H1 (cell line): ENCODE measurements around the gene PCDHGA8. TPM values are rescaled to one million over a fixed set of nuclear protein-coding genes. Genes with fewer than 3 reads are reported as not detected.

Experiments
- CTCF ChIA-PET: fragments of 300-600 bp; sonication (Branson Sonifier 250); formaldehyde crosslinking; loops from one replicate; lab custom pipeline; 2021; ENCODE audit not compliant: partially characterized antibody; lab: Charles Lee
- POLR2A ChIA-PET: fragments of 300-600 bp; sonication (Branson Sonifier 250); formaldehyde crosslinking; loops from one replicate; lab custom pipeline; 2021; ENCODE audit warnings: inconsistent platforms; ENCODE audit not compliant: partially characterized antibody; lab: Charles Lee
- DNase-seq, 2 experiments: peaks; one replicate each; pipeline versions ENCODE4 v3.0.0 to v3.0.0-alpha.2; 2010 to 2022; ENCODE audit warnings: low spot score in 2 of 2, low read depth in 1 of 2, mixed read lengths in 1 of 2
- FAIRE-seq: peaks from 2 replicates; lab custom pipeline; 2011; peaks lifted over from hg19 to GRCh38; lab: Jason Lieb, UNC
- H2AFZ ChIP-seq: 2 replicates; pipeline ENCODE4 v1.8.1; 2012; ENCODE audit warnings: low read length, inconsistent platforms
- H2AK5ac ChIP-seq: 2 replicates; pipeline ENCODE4 v1.6.1; 2013; ENCODE audit warnings: low read depth, low read length
- H2BK120ac ChIP-seq: replicated peaks from 2 replicates; pipeline ENCODE3; 2013; ENCODE audit warnings: low read depth, low read length, inconsistent platforms
- H2BK12ac ChIP-seq: 2 replicates; pipeline ENCODE4 v1.6.1; 2013; ENCODE audit warnings: low read depth, low read length
- H2BK15ac ChIP-seq: 2 replicates; pipeline ENCODE4 v1.6.1; 2013; ENCODE audit warnings: low read length
- H2BK20ac ChIP-seq: 2 replicates; pipeline ENCODE4 v1.6.1; 2013; ENCODE audit warnings: low read length
- H2BK5ac ChIP-seq: 2 replicates; pipeline ENCODE4 v1.6.1; 2013; ENCODE audit warnings: low read depth, low read length
- H3K14ac ChIP-seq: 2 replicates; pipeline ENCODE4 v1.6.1; 2013; ENCODE audit warnings: inconsistent platforms; ENCODE audit not compliant: insufficient read length
- H3K18ac ChIP-seq: 2 replicates; pipeline ENCODE4 v1.6.1; 2013; ENCODE audit warnings: low read length; ENCODE audit errors: extremely low read depth
- H3K23ac ChIP-seq: 2 replicates; pipeline ENCODE4 v1.6.1; 2013; ENCODE audit warnings: inconsistent platforms; ENCODE audit not compliant: insufficient read length
- H3K23me2 ChIP-seq: 2 replicates; pipeline ENCODE4 v1.6.1; 2013; ENCODE audit warnings: low read depth, low read length
- H3K27ac ChIP-seq: 2 replicates; pipeline ENCODE4 v1.6.1; 2011; ENCODE audit warnings: low read depth, low read length, inconsistent platforms
- H3K27me3 ChIP-seq, 4 experiments: replicated peaks in 1 of 4; 1 replicate in 1 of 4; 2 replicates in 3 of 4; pipeline versions ENCODE4 v1.6.1 to v1.8.1; 2011 to 2013; ENCODE audit warnings: low read length in 3 of 4, mild to moderate bottlenecking in 3 of 4, inconsistent platforms in 2 of 4, mixed read lengths in 2 of 4, moderate library complexity in 1 of 4; ENCODE audit not compliant: control insufficient read depth in 3 of 4, insufficient read depth in 3 of 4; ENCODE audit errors: extremely low read depth in 1 of 4
- H3K36me3 ChIP-seq, 4 experiments: 2 replicates each; pipeline versions ENCODE4 v1.6.1 to v1.8.1; 2011 to 2013; ENCODE audit warnings: mild to moderate bottlenecking in 4 of 4, low read length in 3 of 4, moderate library complexity in 2 of 4, control low read depth in 1 of 4, inconsistent platforms in 1 of 4; ENCODE audit not compliant: insufficient read depth in 4 of 4, control insufficient read depth in 2 of 4
- H3K4ac ChIP-seq: replicated peaks from 2 replicates; pipeline ENCODE3; 2013; ENCODE audit warnings: low read length, low read depth, mixed read lengths, inconsistent platforms; ENCODE audit not compliant: insufficient read length
- H3K4me1 ChIP-seq, 4 experiments: replicated peaks in 1 of 4; 1 replicate in 1 of 4; 2 replicates in 3 of 4; pipeline versions ENCODE4 v1.6.1 to v1.8.1; 2011 to 2013; ENCODE audit warnings: low read length in 3 of 4, inconsistent platforms in 2 of 4, mixed read lengths in 1 of 4; ENCODE audit not compliant: insufficient read depth in 4 of 4, control insufficient read depth in 3 of 4
- H3K4me2 ChIP-seq, 2 experiments: 2 replicates each; pipeline versions ENCODE4 v1.6.1 to v1.8.1; 2011 to 2013; ENCODE audit warnings: low read depth in 2 of 2, low read length in 2 of 2, control low read depth in 1 of 2, inconsistent platforms in 1 of 2, mild to moderate bottlenecking in 1 of 2; ENCODE audit not compliant: insufficient read depth in 1 of 2
- H3K4me3 ChIP-seq, 4 experiments: fragments of 200-600, 300-600 bp in 1 of 4; sonication (generic), shearing (Covaris generic), sonication (Bioruptor Twin) in 1 of 4; 2 replicates each; pipeline versions ENCODE4 v1.5.1 to v1.8.1; 2011 to 2016; ENCODE audit warnings: low read length in 4 of 4, low read depth in 3 of 4, control low read depth in 2 of 4, inconsistent platforms in 2 of 4, mild to moderate bottlenecking in 2 of 4, mixed read lengths in 1 of 4, moderate library complexity in 1 of 4; ENCODE audit not compliant: insufficient read depth in 2 of 4; ENCODE audit errors: extremely low read depth in 1 of 4
- H3K56ac ChIP-seq: replicated peaks from 2 replicates; pipeline ENCODE3; 2013; ENCODE audit warnings: low read depth, mild to moderate bottlenecking, mixed read lengths, low read length, inconsistent platforms; ENCODE audit not compliant: insufficient read length
- H3K79me1 ChIP-seq: 2 replicates; pipeline ENCODE4 v1.6.1; 2013; ENCODE audit warnings: low read depth, low read length, control low read depth
- H3K79me2 ChIP-seq, 2 experiments: 2 replicates each; pipeline versions ENCODE4 v1.6.1 to v1.8.1; 2012 to 2013; ENCODE audit warnings: low read length in 2 of 2, mild to moderate bottlenecking in 2 of 2, inconsistent platforms in 1 of 2; ENCODE audit not compliant: insufficient read depth in 2 of 2, control insufficient read depth in 1 of 2
- H3K9ac ChIP-seq, 4 experiments: replicated peaks in 1 of 4; 1 replicate in 1 of 4; 2 replicates in 3 of 4; pipeline versions ENCODE4 v1.6.1 to v1.8.1; 2011 to 2013; ENCODE audit warnings: low read depth in 3 of 4, low read length in 3 of 4, control low read depth in 2 of 4, mild to moderate bottlenecking in 2 of 4, moderate library complexity in 2 of 4, inconsistent platforms in 1 of 4; ENCODE audit errors: extremely low read depth in 1 of 4
- H3K9me3 ChIP-seq, 2 experiments: 2 replicates each; pipeline versions ENCODE4 v1.6.1 to v1.8.1; 2012 to 2013; ENCODE audit warnings: mild to moderate bottlenecking in 2 of 2, moderate library complexity in 2 of 2, control low read depth in 1 of 2, inconsistent platforms in 1 of 2, low read depth in 1 of 2, low read length in 1 of 2, mixed read lengths in 1 of 2; ENCODE audit not compliant: insufficient read depth in 2 of 2
- H4K20me1 ChIP-seq, 2 experiments: replicated peaks in 1 of 2; 2 replicates each; pipeline versions ENCODE3 to v1.8.1; 2011 to 2013; ENCODE audit warnings: inconsistent platforms in 2 of 2, low read length in 2 of 2, mild to moderate bottlenecking in 1 of 2; ENCODE audit not compliant: insufficient read depth in 2 of 2, control insufficient read depth in 1 of 2
- H4K5ac ChIP-seq: 2 replicates; pipeline ENCODE4 v1.6.1; 2013; ENCODE audit warnings: low read length, low read depth, mixed read lengths, inconsistent platforms; ENCODE audit not compliant: insufficient read length
- H4K8ac ChIP-seq: 2 replicates; pipeline ENCODE4 v1.8.0; 2013; ENCODE audit warnings: mild to moderate bottlenecking, moderate library complexity, low read length, inconsistent platforms; ENCODE audit not compliant: insufficient read depth; ENCODE audit errors: extremely low read depth
- H4K91ac ChIP-seq: replicated peaks from 2 replicates; pipeline ENCODE3; 2013; ENCODE audit warnings: low read length, mixed read lengths, inconsistent platforms; ENCODE audit not compliant: insufficient read length
- ASH2L ChIP-seq: fragments of 200-600, 300-600 bp; sonication (generic); IDR thresholded peaks from one replicate; pipeline ENCODE4 v1.7.1; 2017; ENCODE audit warnings: low read length
- BACH1 ChIP-seq: IDR thresholded peaks from 2 replicates; pipeline ENCODE4 v1.6.1; 2012; ENCODE audit warnings: low read length, improper control_type of control experiment
- CTCF ChIP-seq, 3 experiments: IDR thresholded peaks; 1 replicate in 2 of 3; 2 replicates in 1 of 3; pipeline versions ENCODE4 v1.5.1 to v1.6.1; 2011; ENCODE audit warnings: low read length in 3 of 3, mild to moderate bottlenecking in 3 of 3, inconsistent platforms in 2 of 3, low read depth in 1 of 3, moderate library complexity in 1 of 3; ENCODE audit not compliant: insufficient read depth in 1 of 3; ENCODE audit errors: control extremely low read depth in 1 of 3
- EGR1 ChIP-seq: IDR thresholded peaks from 2 replicates; pipeline ENCODE4 v1.6.1; 2011; ENCODE audit warnings: low read depth, low read length, borderline replicate concordance
- HDAC2 ChIP-seq, 2 experiments: fragments of 300-600 bp in 1 of 2; sonication (generic) in 1 of 2; IDR thresholded peaks; 2 replicates each; pipeline ENCODE4 v1.6.1; 2011 to 2012; ENCODE audit warnings: low read depth in 2 of 2, low read length in 2 of 2, mild to moderate bottlenecking in 2 of 2, moderate library complexity in 2 of 2, borderline replicate concordance in 1 of 2, inconsistent platforms in 1 of 2
- RFX5 ChIP-seq: IDR thresholded peaks from 2 replicates; pipeline ENCODE4 v1.6.1; 2011; ENCODE audit warnings: low read depth, low read length, improper control_type of control experiment, borderline replicate concordance
- RXRA ChIP-seq: IDR thresholded peaks from 2 replicates; pipeline ENCODE4 v1.6.1; 2011; ENCODE audit warnings: low read depth, mild to moderate bottlenecking, low read length, moderate library complexity; ENCODE audit not compliant: insufficient read depth
- SRF ChIP-seq: IDR thresholded peaks from 2 replicates; pipeline ENCODE4 v1.6.1; 2011; ENCODE audit warnings: mild to moderate bottlenecking, low read depth, low read length, moderate library complexity
- SUZ12 ChIP-seq: fragments of 200-600 bp; sonication (generic); IDR thresholded peaks from 2 replicates; pipeline ENCODE4 v1.6.1; 2012; ENCODE audit warnings: mild to moderate bottlenecking, inconsistent platforms, low read length, moderate library complexity, mixed read lengths
- TCF12 ChIP-seq: IDR thresholded peaks from 2 replicates; pipeline ENCODE4 v1.6.1; 2011; ENCODE audit warnings: low read depth, mild to moderate bottlenecking, low read length
- YY1 ChIP-seq: IDR thresholded peaks from 2 replicates; pipeline ENCODE4 v1.6.1; 2011; ENCODE audit warnings: low read depth, mild to moderate bottlenecking, low read length
- WGBS, 2 experiments: shearing (Covaris generic) in 1 of 2; methylation state at CpG; one replicate each; pipeline versions ENCODE4 v1.1.6 to v1.1.7; 2013 to 2015; ENCODE audit warnings: low lambda C conversion rate in 2 of 2, mixed read lengths in 2 of 2, inconsistent platforms in 1 of 2, low coverage in 1 of 2, missing lambda C conversion rate in 1 of 2; ENCODE audit not compliant: insufficient replicate concordance in 2 of 2, insufficient coverage in 1 of 2, insufficient read length in 1 of 2; ENCODE audit errors: extremely low coverage in 1 of 2, missing lambda C conversion rate in 1 of 2; 5-methylcytosine and 5-hydroxymethylcytosine counted together
- polyA plus RNA-seq, 7 experiments: library from polyadenylated mRNA; depleted of rRNA in 3 of 7; stranded (reverse) in 5 of 7; unstranded in 2 of 7; fragments of >200 nt in 5 of 7; fragments of 200-250 nt in 2 of 7; gene quantifications; 1 replicate in 5 of 7; 2 replicates in 1 of 7; 4 replicates in 1 of 7; pipeline versions ENCODE4 v1.2.1 to v1.2.3, GENCODE V29; 2011 to 2013; ENCODE audit warnings: missing spikeins in 2 of 7, mixed read lengths in 2 of 7
- total RNA-seq: library from RNA; stranded (reverse); fragmentation: NEBNext Ultra II Directional; extraction: Animal tissue kit (Norgen Biotek cat#: 25700); gene quantifications from 2 replicates; pipeline ENCODE4 v1.2.1, GENCODE V29; 2021

The PCDHGA8 gene
- total and polyA plus RNA-seq, 2 of the 8 experiments (the other 6 are each of a cell fraction or from before 2014, with no cell fraction given): 0.79 to 1.4 TPM

GRCh38 chr5:141411575-141411974 is 19.1 kb downstream of the PCDHGA8 start:
- H3K27ac ChIP-seq: no peak overlapping the region
- H4K91ac ChIP-seq: no peak overlapping the region
- peaks cover 0 to 1% of the 10 kb centered on the region in 2 experiments for H4K20me1 ChIP-seq
- no peak overlapping the region for H3K14ac ChIP-seq
- peaks cover 0 to 3% (median 0%) of the 10 kb centered on the region in 4 experiments; a peak in 1 of 8 replicates for H3K36me3 ChIP-seq
- H3K18ac ChIP-seq: no peak overlapping the region
- no peak overlapping the region for H3K9ac ChIP-seq
- WGBS, 2 experiments: 84% methylated on average over 3 of the region's 3 CpGs; no CpG with 5 or more reads in 1 of the 2 experiments
- H2BK15ac ChIP-seq: no peak overlapping the region
- no peak overlapping the region; the same call in 1 of the 2 replicates for H4K8ac ChIP-seq
- no peaks in the 10 kb centered on the region for H3K4me1 ChIP-seq
- no peak overlapping the region for H2AK5ac ChIP-seq
- peaks cover 2% of the 10 kb centered on the region; the same call in 1 of the 2 replicates for H3K23me2 ChIP-seq
- H3K27me3 ChIP-seq: peaks cover 0 to 10% (median 6%) of the 10 kb centered on the region in 4 experiments; a peak in 6 of 7 replicates
- FAIRE-seq (no peak), DNase-seq (no peak)
- ChIA-PET CTCF (interaction anchor here (0.8 to 23.3 kb wide), 18 partner anchors 10 to 212 kb away, joined by 3 to 1236 read pairs (median 15); partner anchors contain the start of genes PCDHB11, PCDHB14, PCDHGA1 and PCDHGA11), POLR2A (no interaction called here)
- H4K5ac ChIP-seq: no peak overlapping the region
- H3K9me3 ChIP-seq: peaks cover 2 to 8% of the 10 kb centered on the region in 2 experiments; a peak in 2 of 4 replicates
- H2AFZ ChIP-seq: no peak overlapping the region
- H3K4me3 ChIP-seq: no peak overlapping the region
- no peak overlapping the region for H3K4me2 ChIP-seq
- no peak overlapping the region for H3K23ac ChIP-seq
- H3K79me1 ChIP-seq: no peaks in the 10 kb centered on the region
- no peaks in the 10 kb centered on the region for H3K79me2 ChIP-seq
- H3K56ac ChIP-seq: no peak overlapping the region
- H2BK12ac ChIP-seq: no peak overlapping the region
- no peak overlapping the region for H2BK20ac ChIP-seq
- no peak overlapping the region for H3K4ac ChIP-seq
- no peak overlapping the region for H2BK120ac ChIP-seq
- H2BK5ac ChIP-seq: no peak overlapping the region
- no peak for TF ChIP-seq HDAC2 (IDR thresholded peaks at IDR 0.05; ENCODE audit: borderline replicate concordance in 1 of 2, low read depth in 2 of 2, low read length in 2 of 2)
- TF ChIP-seq SUZ12: no peak
- TF ChIP-seq EGR1: no peak
- no peak for TF ChIP-seq TCF12
- TF ChIP-seq ASH2L: no peak
- no peak for TF ChIP-seq SRF
- no peak for TF ChIP-seq YY1
- no peak for TF ChIP-seq RXRA
- TF ChIP-seq CTCF (IDR thresholded peaks at IDR 0.05; ENCODE audit: control extremely low read depth in 1 of 3, insufficient read depth in 1 of 3, low read depth in 1 of 3, low read length in 3 of 3): no peak
- TF ChIP-seq RFX5: no peak
- TF ChIP-seq BACH1: no peak
